ENCODE data around the gene IGF2BP1.
"Not testable (repeated sequence)": the region's sequence is repeated elsewhere in the genome, so short reads cannot be mapped to it uniquely, and the experiment has no call there.

The IGF2BP1 gene

DNA sequence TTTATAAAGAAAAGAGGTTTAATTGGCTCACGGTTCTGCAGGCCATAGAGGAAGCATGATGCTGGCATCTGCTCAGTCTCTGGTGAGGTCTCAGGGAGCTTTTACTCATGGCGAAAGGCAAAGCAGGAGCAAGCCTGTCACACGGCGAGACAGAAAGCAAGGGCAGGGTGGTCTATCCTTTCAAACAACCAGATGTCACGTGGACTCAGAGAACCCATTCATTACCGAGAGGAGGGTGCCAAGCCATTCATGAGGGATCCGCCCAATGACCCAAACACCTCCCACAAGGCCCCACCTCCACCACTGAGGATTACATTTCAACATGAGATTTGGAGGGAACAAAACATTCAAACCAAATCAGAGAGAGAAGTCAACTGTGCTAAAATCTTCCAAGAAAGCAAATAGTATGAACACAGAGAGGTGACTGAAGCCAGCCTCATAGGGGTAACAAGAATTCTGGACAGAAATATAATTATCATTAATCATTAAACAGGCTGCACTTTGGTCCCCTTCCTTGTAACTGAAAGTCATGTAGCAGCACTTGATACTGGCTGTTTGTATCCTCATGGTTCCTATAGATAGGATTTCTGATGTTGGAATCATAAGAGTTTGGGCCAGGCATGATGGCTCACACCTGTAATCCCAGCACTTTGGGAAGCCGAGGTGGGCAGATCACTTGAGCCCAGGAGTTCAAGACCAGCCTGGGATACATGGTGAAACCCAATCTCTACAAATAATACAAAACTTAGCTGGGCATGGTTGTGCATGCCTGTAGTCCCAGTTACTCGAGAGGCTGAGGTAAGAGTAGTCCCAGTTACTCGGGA lies 82.9 kb downstream of the IGF2BP1 start:
- no peak overlapping the region for H2AFZ ChIP-seq (ENCODE audit: low read depth, low read length)
- no peak overlapping the region for H3K4me3 ChIP-seq (ENCODE audit: low read length)
- no peaks in the 10 kb centered on the region for H3K79me2 ChIP-seq (ENCODE audit: low read length)
- H3K9ac ChIP-seq (ENCODE audit: low read length) = no peak overlapping the region
- no peaks in the 10 kb centered on the region for H3K9me3 ChIP-seq (ENCODE audit: insufficient read depth, low read length)
- H3K4me1 ChIP-seq (ENCODE audit: low read length) = no peaks in the 10 kb centered on the region
- H3K4me2 ChIP-seq (ENCODE audit: low read length) = no peak overlapping the region
- no peaks in the 10 kb centered on the region for H4K20me1 ChIP-seq (ENCODE audit: insufficient read depth, low read length)
- no peak overlapping the region for H3K27ac ChIP-seq (ENCODE audit: low read length)
- no peaks in the 10 kb centered on the region for H3K36me3 ChIP-seq (replicated peaks; ENCODE audit: low read depth, low read length)
- H3K27me3 ChIP-seq (ENCODE audit: low read depth, low read length) = peaks cover 6% of the 10 kb centered on the region; the same call in 1 of the 2 replicates
- TF ChIP-seq CTCF (IDR thresholded peaks at IDR 0.05; ENCODE audit: low read depth, low read length) (no peak), EZH2phosphoT487 (IDR thresholded peaks at IDR 0.05; ENCODE audit: low read depth) (no peak)

DNA sequence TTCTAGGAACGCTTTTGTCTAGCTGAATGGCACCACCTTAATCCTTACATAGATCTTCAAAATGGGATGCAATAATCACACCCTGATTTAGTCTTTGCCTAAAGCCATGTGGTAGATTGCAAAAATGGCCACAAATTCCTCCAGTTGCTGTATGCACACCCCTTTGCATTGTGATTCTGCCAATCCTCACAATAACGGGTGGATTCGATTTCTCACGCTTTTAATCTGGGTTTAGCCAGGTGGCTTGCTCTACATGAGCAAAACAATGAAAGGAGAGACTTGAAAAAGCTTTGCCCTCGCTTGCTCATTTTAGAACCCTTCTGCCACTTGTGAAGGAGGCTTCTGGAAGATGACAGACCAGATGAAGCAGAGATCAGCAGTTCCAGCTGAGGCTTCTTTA lies 85.0 kb downstream of the IGF2BP1 start:
- no peak for TF ChIP-seq EZH2phosphoT487 (IDR thresholded peaks at IDR 0.05; ENCODE audit: low read depth)
- H3K27me3 ChIP-seq (ENCODE audit: low read depth, low read length) = peaks cover 19% of the 10 kb centered on the region; the same call in 1 of the 2 replicates
- H3K4me3 ChIP-seq (ENCODE audit: low read length) = no peak overlapping the region
- no peaks in the 10 kb centered on the region for H4K20me1 ChIP-seq (ENCODE audit: insufficient read depth, low read length)
- H3K9me3 ChIP-seq (ENCODE audit: insufficient read depth, low read length) = no peaks in the 10 kb centered on the region
- H3K9ac ChIP-seq (ENCODE audit: low read length) = no peak overlapping the region
- no peak overlapping the region for H3K4me2 ChIP-seq (ENCODE audit: low read length)
- no peak overlapping the region for H3K27ac ChIP-seq (ENCODE audit: low read length)
- no peaks in the 10 kb centered on the region for H3K79me2 ChIP-seq (ENCODE audit: low read length)
- H2AFZ ChIP-seq (ENCODE audit: low read depth, low read length) = no peak overlapping the region
- H3K4me1 ChIP-seq (ENCODE audit: low read length) = no peaks in the 10 kb centered on the region
- no peaks in the 10 kb centered on the region for H3K36me3 ChIP-seq (replicated peaks; ENCODE audit: low read depth, low read length)

- H3K9me3 ChIP-seq (ENCODE audit: insufficient read depth, low read length); H3K27ac ChIP-seq (ENCODE audit: low read length); H3K4me3 ChIP-seq (ENCODE audit: low read length); H3K4me2 ChIP-seq (ENCODE audit: low read length); H3K79me2 ChIP-seq (ENCODE audit: low read length); H4K20me1 ChIP-seq (ENCODE audit: insufficient read depth, low read length); H3K4me1 ChIP-seq (ENCODE audit: low read length); H2AFZ ChIP-seq (ENCODE audit: low read depth, low read length); H3K9ac ChIP-seq (ENCODE audit: low read length); H3K36me3 ChIP-seq (replicated peaks; ENCODE audit: low read depth, low read length): not testable (repeated sequence)
- H3K27me3 ChIP-seq (ENCODE audit: low read depth, low read length) = peaks cover 19% of the 10 kb centered on the region; the same call in 1 of the 2 replicates
These were observed 87.9 kb downstream of the IGF2BP1 start for GRCh38 chr17:49085046-49085445.

DNA sequence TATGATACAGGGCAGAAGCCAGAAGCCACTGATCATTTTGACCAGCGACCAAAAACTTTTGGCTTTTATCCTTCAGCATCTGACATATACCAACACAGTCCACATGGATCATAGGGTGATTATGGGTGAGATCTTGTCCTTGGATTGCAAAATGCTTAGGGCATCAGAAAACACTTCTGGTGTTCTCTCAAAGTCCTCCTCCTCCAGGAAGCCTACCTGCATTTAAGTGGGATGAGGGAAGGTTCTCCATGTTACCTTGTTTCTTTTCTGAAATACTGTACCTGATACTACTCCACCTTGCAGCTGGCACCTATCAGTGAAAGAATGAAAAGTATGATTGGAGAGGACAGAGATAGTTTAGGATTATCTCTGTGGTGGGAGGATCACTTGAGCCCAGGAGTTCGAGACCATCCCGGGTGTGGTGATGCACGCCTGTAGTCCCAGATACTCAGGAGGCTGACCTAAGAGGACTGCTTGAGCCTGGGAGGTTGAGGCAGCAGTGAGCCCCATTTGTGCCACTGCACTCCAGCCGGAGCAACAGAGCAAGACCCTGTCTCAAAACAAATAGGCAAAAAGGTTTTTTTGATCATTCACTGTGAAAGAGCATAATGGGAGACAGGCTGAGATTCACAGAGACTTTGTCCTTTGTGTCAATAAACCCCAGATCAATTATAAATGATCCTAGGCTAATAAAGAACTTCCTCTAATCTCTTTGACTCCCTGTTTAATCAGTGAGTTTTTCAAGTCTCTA lies 88.6 kb downstream of the IGF2BP1 start:
- Histone ChIP-seq H3K36me3 (replicated peaks; ENCODE audit: low read depth, low read length) (no peaks in the 10 kb centered on the region), H3K9me3 (ENCODE audit: insufficient read depth, low read length) (no peaks in the 10 kb centered on the region), H3K27me3 (ENCODE audit: low read depth, low read length) (peaks cover 19% of the 10 kb centered on the region; the same call in 1 of the 2 replicates), H3K4me3 (ENCODE audit: low read length) (no peak overlapping the region), H3K4me2 (ENCODE audit: low read length) (no peak overlapping the region), H4K20me1 (ENCODE audit: insufficient read depth, low read length) (no peaks in the 10 kb centered on the region), H3K27ac (ENCODE audit: low read length) (no peak overlapping the region), H3K79me2 (ENCODE audit: low read length) (no peaks in the 10 kb centered on the region), H3K9ac (ENCODE audit: low read length) (no peak overlapping the region), H2AFZ (ENCODE audit: low read depth, low read length) (no peak overlapping the region), H3K4me1 (ENCODE audit: low read length) (no peaks in the 10 kb centered on the region)
- no peak for TF ChIP-seq EZH2phosphoT487 (IDR thresholded peaks at IDR 0.05; ENCODE audit: low read depth)
- no peak for TF ChIP-seq CTCF (IDR thresholded peaks at IDR 0.05; ENCODE audit: low read depth, low read length)

GRCh38 chr17:49086316-49086605 lies 89.1 kb downstream of the IGF2BP1 start:
- Histone ChIP-seq H3K4me1 (ENCODE audit: low read length) (no peaks in the 10 kb centered on the region), H3K27me3 (ENCODE audit: low read depth, low read length) (peaks cover 19% of the 10 kb centered on the region; the same call in 1 of the 2 replicates), H2AFZ (ENCODE audit: low read depth, low read length) (no peak overlapping the region), H3K27ac (ENCODE audit: low read length) (no peak overlapping the region), H3K9me3 (ENCODE audit: insufficient read depth, low read length) (no peaks in the 10 kb centered on the region), H3K9ac (ENCODE audit: low read length) (no peak overlapping the region), H3K4me3 (ENCODE audit: low read length) (no peak overlapping the region), H3K79me2 (ENCODE audit: low read length) (no peaks in the 10 kb centered on the region), H3K36me3 (replicated peaks; ENCODE audit: low read depth, low read length) (no peaks in the 10 kb centered on the region), H4K20me1 (ENCODE audit: insufficient read depth, low read length) (no peaks in the 10 kb centered on the region), H3K4me2 (ENCODE audit: low read length) (no peak overlapping the region)
- TF ChIP-seq CTCF (IDR thresholded peaks at IDR 0.05; ENCODE audit: low read depth, low read length) (no peak), EZH2phosphoT487 (IDR thresholded peaks at IDR 0.05; ENCODE audit: low read depth) (no peak)
